Activated CD8-positive, alpha-beta T cell treated with anti-CD3 and anti-CD28 coated beads, Interleukin-2, amount 10 ng/mL, durations not matched to agents 7 days and 5 days (primary cell): ENCODE results near the gene CREBBP. TPM values are rescaled to one million over a fixed set of nuclear protein-coding genes. Genes with fewer than 3 reads are reported as not detected.
"Not testable (repeated sequence)": the region's sequence is repeated elsewhere in the genome, so short reads cannot be mapped to it uniquely, and the experiment has no call there.

Experiments used
- ATAC-seq: fragments of 150-1000 bp; cut with Tn5 transposase; one replicate; pipeline ENCODE4 v1.10.0; 2021; ENCODE audit warnings: moderate library complexity
- CTCF ChIA-PET: fragments of 350-600 bp; sonication (Branson Sonifier 250); formaldehyde crosslinking; loops from one replicate; lab custom pipeline; 2021; ENCODE audit warnings: antibody characterized with exemption; lab: Charles Lee
- POLR2A ChIA-PET: fragments of 350-600 bp; sonication (Branson Sonifier 250); formaldehyde crosslinking; loops from one replicate; lab custom pipeline; 2021; ENCODE audit warnings: antibody characterized with exemption; lab: Charles Lee
- DNase-seq: peaks from one replicate; pipeline ENCODE4 v3.0.0-alpha.2; 2020
- H3K27ac Mint-ChIP-seq: one replicate; pipeline ENCODE4 v1.8.0; 2021; ENCODE audit warnings: mild to moderate bottlenecking, mixed read lengths
- H3K27me3 Mint-ChIP-seq: one replicate; pipeline ENCODE4 v1.8.0; 2021; ENCODE audit warnings: low read depth, mixed read lengths
- H3K36me3 Mint-ChIP-seq: one replicate; pipeline ENCODE4 v1.8.0; 2021; ENCODE audit warnings: low read depth, mixed read lengths
- H3K4me1 Mint-ChIP-seq: one replicate; pipeline ENCODE4 v1.8.0; 2021; ENCODE audit warnings: low read depth, mixed read lengths
- H3K4me3 Mint-ChIP-seq: one replicate; pipeline ENCODE4 v1.8.0; 2021; ENCODE audit warnings: mild to moderate bottlenecking, mixed read lengths
- H3K9me3 Mint-ChIP-seq: one replicate; pipeline ENCODE4 v1.8.0; 2022; ENCODE audit warnings: mixed read lengths; ENCODE audit not compliant: insufficient read depth
- total RNA-seq, 2 experiments: library from RNA; stranded (reverse); gene quantifications; one replicate each; pipeline ENCODE4 v1.2.3, GENCODE V29; 2021

Gene CREBBP
- total RNA-seq, 2 experiments from 2014 or later: 51.8 to 55.8 TPM

DNA sequence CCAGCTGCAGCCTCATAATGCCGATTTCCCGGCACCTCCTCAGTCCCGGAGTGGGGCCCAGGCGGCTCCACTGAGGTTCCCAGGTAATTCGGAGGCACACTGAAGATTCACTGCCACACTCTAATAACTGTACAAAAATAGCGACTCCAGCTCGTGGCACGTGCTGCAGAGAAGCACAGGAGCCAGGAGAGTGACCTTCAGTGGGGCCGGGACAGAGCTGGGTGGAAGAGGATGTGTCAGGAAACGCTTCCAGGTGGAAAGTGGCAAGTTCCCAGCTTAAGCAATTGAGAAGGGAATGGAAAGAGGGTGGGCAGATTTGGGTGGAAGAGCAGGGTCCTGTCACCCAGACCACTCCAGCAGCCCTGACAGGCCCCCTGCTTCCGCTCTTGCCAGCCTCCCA is 160.1 kb downstream of the CREBBP start:
- Mint-ChIP-seq H3K4me1 (peaks cover 19% of the 10 kb centered on the region), H3K4me3 (no peak overlapping the region), H3K36me3 (peaks cover 2% of the 10 kb centered on the region), H3K9me3 (no peaks in the 10 kb centered on the region), H3K27ac (no peak overlapping the region), H3K27me3 (no peaks in the 10 kb centered on the region)
- CTCF ChIA-PET: no interaction called here
- ATAC-seq: no peak
- no peak for DNase-seq
- POLR2A ChIA-PET: no interaction called here

DNA sequence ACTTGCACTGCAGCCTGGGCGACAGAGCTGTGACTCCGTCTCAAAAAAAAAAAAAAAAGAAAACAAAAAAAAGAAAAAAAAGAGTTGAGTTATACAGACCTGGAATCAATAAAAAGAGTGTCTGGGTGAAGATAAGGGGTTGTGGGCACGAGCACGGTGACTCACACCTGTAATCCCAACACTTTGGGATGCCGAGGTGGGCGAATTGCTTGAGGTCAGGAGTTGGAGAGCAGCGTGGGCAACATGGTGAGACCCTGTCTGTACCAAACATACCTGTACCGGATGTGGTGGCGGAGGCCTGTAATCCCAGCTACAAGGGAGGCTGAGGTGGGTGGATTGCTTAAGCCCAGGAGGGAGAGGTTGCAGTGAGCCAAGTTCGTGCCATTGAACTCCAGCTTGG is 161.9 kb downstream of the CREBBP start:
- Mint-ChIP-seq H3K4me3 (peak overlapping the region; percentile 78), H3K27ac (no peak overlapping the region), H3K4me1 (peaks cover 30% of the 10 kb centered on the region), H3K27me3 (no peaks in the 10 kb centered on the region), H3K36me3 (peaks cover 10% of the 10 kb centered on the region), H3K9me3 (no peaks in the 10 kb centered on the region)
- ATAC-seq (no peak), DNase-seq (no peak)
- POLR2A ChIA-PET: no interaction called here
- CTCF ChIA-PET: interaction anchor here (0.6 kb wide), 1 partner anchor 635 kb away, joined by 3 read pairs; no protein-coding TSS in a partner anchor

GRCh38 chr16:3718019-3718391 is 162.5 kb downstream of the CREBBP start:
- peak overlapping the region; percentile 78 for H3K4me3 Mint-ChIP-seq
- peak overlapping the region; percentile 89 for H3K27ac Mint-ChIP-seq
- DNase-seq (peak; percentile 24), ATAC-seq (no peak)
- H3K9me3 Mint-ChIP-seq: no peaks in the 10 kb centered on the region
- peaks cover 34% of the 10 kb centered on the region for H3K4me1 Mint-ChIP-seq
- CTCF ChIA-PET: interaction anchor here (1.3 kb wide), 1 partner anchor 27 kb away, joined by 7 read pairs; no protein-coding TSS in a partner anchor
- POLR2A ChIA-PET: interaction anchor here (0.8 to 1.3 kb wide), 6 partner anchors 21 to 158 kb away, joined by 3 to 4 read pairs (median 3); partner anchors contain the start of gene SLX4
- H3K36me3 Mint-ChIP-seq: peaks cover 14% of the 10 kb centered on the region
- H3K27me3 Mint-ChIP-seq: no peaks in the 10 kb centered on the region

GRCh38 chr16:3717235-3718018 is 163.1 kb downstream of the CREBBP start, which contains the start of gene TRAP1:
TSS of gene TRAP1 (minus strand) at chr16:3717524. CDS start at chr16:3717508, 16 bp downstream.
- peaks cover 15% of the 10 kb centered on the region for H3K36me3 Mint-ChIP-seq
- POLR2A ChIA-PET: interaction anchor here (0.6 to 1.3 kb wide), 11 partner anchors 20 to 435 kb away, joined by 3 to 6 read pairs (median 3); partner anchors contain the start of gene SLX4
- H3K27ac Mint-ChIP-seq: peak within 1 kb of the TSS; percentile 93
- no peaks in the 10 kb centered on the region for H3K9me3 Mint-ChIP-seq
- peak; percentile 98 for ATAC-seq
- CTCF ChIA-PET: interaction anchor here (1.2 to 1.3 kb wide), 2 partner anchors 27 to 63 kb away, joined by 3 to 7 read pairs; no protein-coding TSS in a partner anchor
- peak; percentile 92 for DNase-seq
- H3K27me3 Mint-ChIP-seq: no peaks in the 10 kb centered on the region
- peaks cover 35% of the 10 kb centered on the region for H3K4me1 Mint-ChIP-seq
- H3K4me3 Mint-ChIP-seq: peak within 1 kb of the TSS; percentile 93

GRCh38 chr16:3716831-3717234 is 163.7 kb downstream of the CREBBP start:
- ATAC-seq: peak; percentile 39
- Mint-ChIP-seq H3K4me3 (peak overlapping the region; percentile 93), H3K4me1 (peaks cover 37% of the 10 kb centered on the region), H3K27ac (peak overlapping the region; percentile 93), H3K27me3 (no peaks in the 10 kb centered on the region), H3K9me3 (no peaks in the 10 kb centered on the region), H3K36me3 (peaks cover 17% of the 10 kb centered on the region)
- ChIA-PET POLR2A (interaction anchor here (0.6 to 1.3 kb wide), 9 partner anchors 20 to 434 kb away, joined by 3 to 6 read pairs (median 4); partner anchors contain the start of gene SLX4), CTCF (interaction anchor here (1.2 to 1.3 kb wide), 2 partner anchors 26 to 64 kb away, joined by 3 to 7 read pairs; no protein-coding TSS in a partner anchor)
- peak; percentile 54 for DNase-seq

DNA sequence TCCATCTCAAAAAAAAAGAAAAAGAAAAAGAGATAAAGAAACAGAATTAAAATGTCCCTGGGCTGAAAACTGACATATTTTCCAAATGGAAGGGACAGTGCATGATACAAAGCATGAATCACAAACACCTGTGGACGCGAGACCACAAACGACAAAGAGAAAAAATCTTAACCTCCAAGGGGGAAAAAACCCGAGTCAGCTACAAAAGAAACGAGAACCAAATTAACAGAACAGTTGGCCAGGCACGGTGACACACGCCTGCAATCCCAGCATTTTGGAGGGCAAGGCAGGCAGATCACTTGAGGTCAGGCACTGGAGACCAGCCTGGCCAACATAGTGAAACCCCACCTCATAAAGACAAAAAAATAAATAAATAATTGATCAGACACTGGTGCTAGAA is 165.1 kb downstream of the CREBBP start:
- ATAC-seq (no peak), DNase-seq (no peak)
- peak overlapping the region; percentile 36 for H3K4me3 Mint-ChIP-seq
- H3K27me3 Mint-ChIP-seq: no peaks in the 10 kb centered on the region
- POLR2A ChIA-PET: no interaction called here
- H3K4me1 Mint-ChIP-seq: peaks cover 38% of the 10 kb centered on the region
- no peaks in the 10 kb centered on the region for H3K9me3 Mint-ChIP-seq
- H3K27ac Mint-ChIP-seq: peak overlapping the region; percentile 49
- H3K36me3 Mint-ChIP-seq: peaks cover 21% of the 10 kb centered on the region
- CTCF ChIA-PET: no interaction called here

DNA sequence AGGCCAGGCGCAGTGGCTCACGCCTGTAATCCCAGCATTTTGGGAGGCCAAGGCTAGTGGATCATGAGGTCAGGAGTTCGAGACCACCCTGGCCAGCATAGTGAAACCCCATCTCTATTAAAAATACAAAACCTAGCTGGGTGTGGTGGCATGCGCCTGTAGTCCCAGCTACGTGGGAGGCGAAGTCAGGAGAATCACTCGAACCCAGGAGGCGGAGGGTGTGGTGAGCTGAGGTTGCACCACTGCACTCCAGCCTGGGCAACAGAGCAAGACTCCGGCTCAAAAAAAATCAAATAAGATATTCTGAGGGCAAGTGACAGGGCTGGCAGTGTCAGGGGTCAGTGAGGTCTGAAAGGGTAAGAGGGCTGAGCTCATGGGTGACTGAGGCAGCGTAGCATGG is 166.1 kb downstream of the CREBBP start:
- H3K4me3 Mint-ChIP-seq, ATAC-seq, POLR2A ChIA-PET, H3K9me3 Mint-ChIP-seq, H3K27me3 Mint-ChIP-seq, DNase-seq, H3K27ac Mint-ChIP-seq: not testable (repeated sequence)
- peaks cover 38% of the 10 kb centered on the region for H3K4me1 Mint-ChIP-seq
- CTCF ChIA-PET: interaction anchor here (0.6 to 1.5 kb wide), 2 partner anchors 24 to 537 kb away, joined by 3 read pairs; no protein-coding TSS in a partner anchor
- peaks cover 26% of the 10 kb centered on the region for H3K36me3 Mint-ChIP-seq

- no peaks in the 10 kb centered on the region for H3K9me3 Mint-ChIP-seq
- H3K4me3 Mint-ChIP-seq: no peak overlapping the region
- H3K4me1 Mint-ChIP-seq: peaks cover 38% of the 10 kb centered on the region
- peak overlapping the region; percentile 28 for H3K27ac Mint-ChIP-seq
- peaks cover 28% of the 10 kb centered on the region for H3K36me3 Mint-ChIP-seq
- ChIA-PET POLR2A (no interaction called here), CTCF (interaction anchor here (1.5 kb wide), 1 partner anchor 24 kb away, joined by 3 read pairs; no protein-coding TSS in a partner anchor)
- H3K27me3 Mint-ChIP-seq: no peaks in the 10 kb centered on the region
- DNase-seq: no peak
- no peak for ATAC-seq
These were observed 166.8 kb downstream of the CREBBP start for GRCh38 chr16:3713587-3714242.

GRCh38 chr16:3712861-3713372 is 167.6 kb downstream of the CREBBP start:
- no peaks in the 10 kb centered on the region for H3K27me3 Mint-ChIP-seq
- H3K4me1 Mint-ChIP-seq: peaks cover 34% of the 10 kb centered on the region
- DNase-seq (no peak), ATAC-seq (no peak)
- no peak overlapping the region for H3K27ac Mint-ChIP-seq
- CTCF ChIA-PET: interaction anchor here (1.5 kb wide), 1 partner anchor 23 kb away, joined by 3 read pairs; no protein-coding TSS in a partner anchor
- no peaks in the 10 kb centered on the region for H3K9me3 Mint-ChIP-seq
- POLR2A ChIA-PET: no interaction called here
- H3K4me3 Mint-ChIP-seq: no peak overlapping the region
- peaks cover 28% of the 10 kb centered on the region for H3K36me3 Mint-ChIP-seq

DNA sequence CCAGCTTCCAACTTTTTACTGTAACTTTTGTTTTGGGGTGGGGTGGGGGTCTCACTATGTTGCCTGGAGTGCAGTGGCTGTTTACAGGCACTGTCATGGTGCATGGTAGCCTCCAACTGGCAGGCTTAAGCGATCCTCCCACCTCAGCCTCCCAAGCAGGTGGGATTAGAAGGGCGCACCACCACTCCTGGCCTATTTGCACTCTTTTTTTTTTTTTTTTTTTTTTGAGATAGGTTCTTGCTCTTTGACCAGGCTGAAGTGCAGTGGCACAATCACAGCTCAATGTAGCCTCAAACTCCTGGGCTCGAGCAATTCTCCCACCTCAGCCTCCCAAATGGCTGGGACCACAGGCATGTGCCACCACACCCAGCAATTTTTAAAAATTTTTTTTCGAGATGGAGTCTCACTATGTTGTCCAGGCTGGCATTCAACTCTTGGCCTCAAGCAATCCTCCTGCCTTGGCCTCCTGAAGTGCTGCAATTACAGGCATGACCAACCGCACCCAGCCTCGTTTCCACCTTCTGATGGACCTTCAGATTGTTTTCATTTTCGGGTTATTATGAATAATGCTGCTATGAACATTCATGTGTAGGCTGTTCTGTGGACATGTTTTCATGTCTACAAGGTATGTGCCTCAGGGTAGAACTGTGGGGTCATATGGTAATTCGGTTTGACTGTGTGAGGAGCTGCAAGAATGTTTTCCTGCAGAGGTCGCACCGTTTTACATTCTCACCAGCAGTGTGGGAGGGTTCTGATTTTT is 174.1 kb downstream of the CREBBP start:
- CTCF ChIA-PET: no interaction called here
- DNase-seq (no peak), ATAC-seq (no peak)
- Mint-ChIP-seq H3K9me3 (no peaks in the 10 kb centered on the region), H3K4me3 (no peak overlapping the region), H3K4me1 (peaks cover 10% of the 10 kb centered on the region), H3K36me3 (peaks cover 13% of the 10 kb centered on the region), H3K27ac (no peak overlapping the region), H3K27me3 (no peaks in the 10 kb centered on the region)
- POLR2A ChIA-PET: no interaction called here

DNA sequence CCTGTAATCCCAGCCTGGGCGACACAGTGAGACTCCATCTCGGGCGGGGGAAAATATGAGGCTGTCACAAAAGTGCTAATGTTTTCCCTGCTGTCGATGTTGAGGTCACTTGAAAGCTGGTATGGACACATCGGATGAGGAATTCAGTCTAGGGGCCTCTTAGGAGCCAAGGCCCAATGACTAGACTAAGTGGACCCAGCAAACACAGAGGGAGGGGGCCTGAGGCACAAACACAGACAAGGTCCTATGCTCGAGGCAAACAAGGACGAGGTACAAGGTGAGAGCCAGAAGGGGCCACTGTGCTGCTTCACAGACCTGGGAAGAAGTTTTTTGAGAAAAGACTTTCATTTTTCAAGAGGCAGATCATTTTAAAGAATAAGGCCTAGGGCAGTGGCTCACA is 178.4 kb downstream of the CREBBP start:
- Mint-ChIP-seq H3K9me3 (no peaks in the 10 kb centered on the region), H3K27ac (no peak overlapping the region), H3K27me3 (no peaks in the 10 kb centered on the region), H3K36me3 (peaks cover 11% of the 10 kb centered on the region), H3K4me3 (no peak overlapping the region), H3K4me1 (peaks cover 23% of the 10 kb centered on the region)
- DNase-seq (no peak), ATAC-seq (no peak)
- ChIA-PET CTCF (interaction anchor here (1.6 kb wide), 1 partner anchor 12 kb away, joined by 3 read pairs; no protein-coding TSS in a partner anchor), POLR2A (no interaction called here)
